ENCODE results near the gene DOCK11. TPM values are rescaled to one million over a fixed set of nuclear protein-coding genes. Genes with fewer than 3 reads are reported as not detected.

DOCK11 gene
- total and polyA plus RNA-seq, 12 donors, result 1.3 to 9.4 (median 3.0) TPM

GRCh38 chrX:118734909-118735308 lies 239.3 kb downstream of the DOCK11 start:
- intact Hi-C loops (cut with DNase I), result no loop called here
- WGBS, 2 donors, result 92% methylated on average over 2 of the region's 2 CpGs

More at GRCh38 chrX:118734909-118735308, 239.3 kb downstream of the DOCK11 start:
- Histone ChIP-seq H3K4me1 (peaks cover 0 to 27% (median 0%) of the 10 kb centered on the region in 9 donors), H3K4me3 (no peak overlapping the region), H3K27ac (no peak overlapping the region), H3K36me3 (no peaks in the 10 kb centered on the region), H3K9me3 (peaks cover 0 to 8% (median 0%) of the 10 kb centered on the region in 11 donors), H3K27me3 (peaks cover 0 to 2% (median 0%) of the 10 kb centered on the region in 7 donors)
- DNase-seq (no peak), ATAC-seq (no peak)
- TF ChIP-seq CTCF (IDR thresholded peaks at IDR 0.05), result no peak

Other genes starting within 250 kb of the DOCK11 start
- 10 to 100 TPM; 11.1 to 15.7 (median 14.6) TPM for gene WDR44, start 149.7 kb upstream of the DOCK11 start, total RNA-seq
- 1 to 10 TPM; 3.8 to 4.2 TPM for gene WDR44, start 149.7 kb upstream of the DOCK11 start, polyA plus RNA-seq
- gene IL13RA1, start 231.8 kb downstream of the DOCK11 start, total RNA-seq, result 10 to 100 TPM in 8 of 10 donors, 1 to 10 TPM in 2; 8.9 to 38.4 (median 13.1) TPM
- gene IL13RA1, start 231.8 kb downstream of the DOCK11 start, polyA plus RNA-seq, result 10 to 100 TPM in 1 of 2 donors, 1 to 10 TPM in 1; 8.6 to 14.0 TPM

All from heart right ventricle (tissue), 16 donors.